Natural killer cell (primary cell): ENCODE measurements around the gene ZBTB46. TPM values are rescaled to one million over a fixed set of nuclear protein-coding genes. Genes with fewer than 3 reads are reported as not detected.

ENCODE experiments used
- ATAC-seq, 3 donors: fragments of 150-1000 bp in 2 of 3; fragments of 200-7000 bp in 1 of 3; cut with Tn5 transposase; 1 replicate in 1 of 3; 2 replicates in 2 of 3; pipeline ENCODE4 v1.10.0; 2021; ENCODE audit warnings: mild to moderate bottlenecking in 2 of 3, moderate library complexity in 2 of 3
- DNase-seq, 2 donors: peaks; one replicate each; pipeline versions ENCODE4 v3.0.0 to v3.0.0-alpha.2; 2013 to 2021; ENCODE audit warnings: mixed read lengths in 1 of 2
- H3K27ac ChIP-seq: one replicate; pipeline ENCODE4 v1.5.1; 2013; ENCODE audit warnings: mild to moderate bottlenecking, low read length
- H3K27me3 ChIP-seq: one replicate; pipeline ENCODE4 v1.6.1; 2013; ENCODE audit warnings: low read length; ENCODE audit not compliant: control insufficient read depth, insufficient read depth
- H3K36me3 ChIP-seq: one replicate; pipeline ENCODE4 v1.6.1; 2013; ENCODE audit warnings: low read length; ENCODE audit not compliant: control insufficient read depth, insufficient read depth
- H3K4me1 ChIP-seq: one replicate; pipeline ENCODE4 v1.6.1; 2013; ENCODE audit warnings: low read length; ENCODE audit not compliant: control insufficient read depth, insufficient read depth
- H3K4me3 ChIP-seq: one replicate; pipeline ENCODE4 v1.5.1; 2013; ENCODE audit warnings: low read length
- H3K9me3 ChIP-seq: one replicate; pipeline ENCODE4 v1.6.1; 2013; ENCODE audit warnings: low read length; ENCODE audit not compliant: control insufficient read depth, insufficient read depth
- H3K27ac Mint-ChIP-seq, 2 donors: one replicate each; pipeline ENCODE4 v1.8.0; 2022; ENCODE audit warnings: mild to moderate bottlenecking in 2 of 2, mixed read lengths in 2 of 2, moderate library complexity in 1 of 2
- H3K27me3 Mint-ChIP-seq, 2 donors: one replicate each; pipeline ENCODE4 v1.8.0; 2022; ENCODE audit warnings: low read depth in 2 of 2, mixed read lengths in 2 of 2
- H3K36me3 Mint-ChIP-seq: one replicate; pipeline ENCODE4 v1.8.0; 2022; ENCODE audit warnings: mixed read lengths
- H3K4me1 Mint-ChIP-seq, 2 donors: one replicate each; pipeline ENCODE4 v1.8.0; 2022; ENCODE audit warnings: mixed read lengths in 2 of 2
- H3K4me3 Mint-ChIP-seq: one replicate; pipeline ENCODE4 v1.8.0; 2022; ENCODE audit warnings: mild to moderate bottlenecking, moderate library complexity, mixed read lengths
- H3K9me3 Mint-ChIP-seq, 2 donors: one replicate each; pipeline ENCODE4 v1.8.0; 2022; ENCODE audit warnings: mixed read lengths in 2 of 2
- WGBS: methylation state at CpG from one replicate; pipeline ENCODE4 v1.1.7; 2013; ENCODE audit warnings: missing lambda C conversion rate; ENCODE audit not compliant: insufficient coverage; 5-methylcytosine and 5-hydroxymethylcytosine counted together
- intact Hi-C: fragments of 100-400 bp; cut with micrococcal nuclease; formaldehyde crosslinking; loops from one replicate; pipeline ENCODE4 v1.14.2; 2022
- total RNA-seq, 4 donors: library from RNA; stranded (reverse); fragments of 120-200 nt in 1 of 4; gene quantifications; one replicate each; pipeline versions ENCODE4 v1.2.3 to v1.2.4, GENCODE V29; 2013 to 2022
- TF ChIP-seq, protein P1 (sequence below): fragments of 200-600 bp; IDR thresholded peaks from one replicate; pipeline ENCODE4 v1.8.0; 2022; ENCODE audit warnings: antibody characterized with exemption

Gene ZBTB46
- total RNA-seq, 3 donors from 2014 or later (not counting 1 experiment from before 2014, with no cell fraction given) = 1.1 TPM

GRCh38 chr20:63743210-63743970, 87.7 kb downstream of the ZBTB46 start:
- Histone ChIP-seq H3K36me3 (peaks cover 12% of the 10 kb centered on the region), H3K4me1 (peaks cover 23% of the 10 kb centered on the region), H3K9me3 (no peaks in the 10 kb centered on the region), H3K27me3 (no peaks in the 10 kb centered on the region), H3K4me3 (no peak overlapping the region), H3K27ac (no peak overlapping the region)
- H3K4me1 Mint-ChIP-seq = peaks cover 0 to 12% of the 10 kb centered on the region in 2 donors
- no peaks in the 10 kb centered on the region for H3K9me3 Mint-ChIP-seq
- WGBS = 95% methylated on average over 27 of the region's 31 CpGs
- peak overlapping the region; percentile 67 for H3K4me3 Mint-ChIP-seq
- H3K27ac Mint-ChIP-seq = no peak overlapping the region
- DNase-seq = no peak
- H3K27me3 Mint-ChIP-seq = no peaks in the 10 kb centered on the region
- no peak for ATAC-seq
- TF ChIP-seq, protein P1, sequence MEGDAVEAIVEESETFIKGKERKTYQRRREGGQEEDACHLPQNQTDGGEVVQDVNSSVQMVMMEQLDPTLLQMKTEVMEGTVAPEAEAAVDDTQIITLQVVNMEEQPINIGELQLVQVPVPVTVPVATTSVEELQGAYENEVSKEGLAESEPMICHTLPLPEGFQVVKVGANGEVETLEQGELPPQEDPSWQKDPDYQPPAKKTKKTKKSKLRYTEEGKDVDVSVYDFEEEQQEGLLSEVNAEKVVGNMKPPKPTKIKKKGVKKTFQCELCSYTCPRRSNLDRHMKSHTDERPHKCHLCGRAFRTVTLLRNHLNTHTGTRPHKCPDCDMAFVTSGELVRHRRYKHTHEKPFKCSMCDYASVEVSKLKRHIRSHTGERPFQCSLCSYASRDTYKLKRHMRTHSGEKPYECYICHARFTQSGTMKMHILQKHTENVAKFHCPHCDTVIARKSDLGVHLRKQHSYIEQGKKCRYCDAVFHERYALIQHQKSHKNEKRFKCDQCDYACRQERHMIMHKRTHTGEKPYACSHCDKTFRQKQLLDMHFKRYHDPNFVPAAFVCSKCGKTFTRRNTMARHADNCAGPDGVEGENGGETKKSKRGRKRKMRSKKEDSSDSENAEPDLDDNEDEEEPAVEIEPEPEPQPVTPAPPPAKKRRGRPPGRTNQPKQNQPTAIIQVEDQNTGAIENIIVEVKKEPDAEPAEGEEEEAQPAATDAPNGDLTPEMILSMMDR = no peak
- H3K36me3 Mint-ChIP-seq = no peaks in the 10 kb centered on the region
- intact Hi-C loops = loop anchor here (5.0 kb wide), 1 partner anchor 36 kb away; the partner anchor contains the start of genes ARFRP1 and ZGPAT

DNA sequence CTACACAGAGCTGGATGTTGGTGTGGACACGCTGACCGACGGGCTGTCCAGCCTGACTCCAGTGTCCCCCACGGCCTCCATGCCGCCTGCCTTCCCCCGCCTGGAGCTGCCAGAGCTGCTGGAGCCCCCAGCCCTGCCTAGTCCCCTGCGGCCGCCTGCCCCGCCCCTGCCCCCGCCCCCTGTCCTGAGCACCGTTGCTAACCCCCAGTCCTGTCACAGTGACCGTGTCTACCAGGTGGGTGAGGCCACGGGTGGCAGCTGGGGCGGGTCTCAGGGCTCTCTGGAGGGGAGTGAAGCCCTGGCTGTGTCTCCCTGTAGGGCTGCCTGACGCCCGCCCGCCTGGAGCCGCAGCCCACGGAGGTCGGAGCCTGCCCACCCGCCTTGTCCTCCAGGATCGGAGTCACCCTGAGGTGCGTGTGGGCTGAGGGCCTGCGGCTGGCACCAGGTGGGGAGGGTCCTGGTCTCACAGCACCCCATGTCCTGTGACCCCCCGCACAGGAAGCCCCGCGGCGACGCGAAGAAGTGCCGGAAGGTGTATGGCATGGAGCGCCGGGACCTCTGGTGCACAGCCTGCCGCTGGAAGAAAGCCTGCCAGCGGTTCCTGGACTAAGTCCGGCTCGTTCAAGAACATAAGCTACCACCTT, 88.6 kb downstream of the ZBTB46 start:
- DNase-seq = no peak
- Histone ChIP-seq H3K27ac (no peak overlapping the region), H3K4me1 (peaks cover 30% of the 10 kb centered on the region), H3K9me3 (no peaks in the 10 kb centered on the region), H3K4me3 (no peak overlapping the region), H3K27me3 (no peaks in the 10 kb centered on the region), H3K36me3 (peaks cover 12% of the 10 kb centered on the region)
- intact Hi-C loops = loop anchor here (5.0 kb wide), 1 partner anchor 35 kb away; the partner anchor contains the start of genes ARFRP1 and ZGPAT
- no peak overlapping the region for H3K4me3 Mint-ChIP-seq
- H3K9me3 Mint-ChIP-seq = no peaks in the 10 kb centered on the region
- H3K36me3 Mint-ChIP-seq = no peaks in the 10 kb centered on the region
- H3K27ac Mint-ChIP-seq = no peak overlapping the region
- TF ChIP-seq, protein P1 = no peak
- H3K4me1 Mint-ChIP-seq = peaks cover 0 to 13% of the 10 kb centered on the region in 2 donors
- 97% methylated on average over 37 of the region's 37 CpGs for WGBS
- no peak for ATAC-seq
- H3K27me3 Mint-ChIP-seq = no peaks in the 10 kb centered on the region

GRCh38 chr20:63741676-63742380, 89.2 kb downstream of the ZBTB46 start:
- H3K27ac ChIP-seq = no peak overlapping the region
- 97% methylated on average over 30 of the region's 30 CpGs for WGBS
- H3K36me3 ChIP-seq = peaks cover 12% of the 10 kb centered on the region

More at GRCh38 chr20:63741676-63742380, 89.2 kb downstream of the ZBTB46 start:
- H3K27ac Mint-ChIP-seq = no peak overlapping the region
- no peaks in the 10 kb centered on the region for H3K27me3 Mint-ChIP-seq
- H3K36me3 Mint-ChIP-seq = no peaks in the 10 kb centered on the region
- Histone ChIP-seq H3K4me3 (no peak overlapping the region), H3K4me1 (peaks cover 36% of the 10 kb centered on the region), H3K27me3 (no peaks in the 10 kb centered on the region), H3K9me3 (no peaks in the 10 kb centered on the region)
- DNase-seq (no peak), ATAC-seq (no peak)
- intact Hi-C loops = loop anchor here (5.0 kb wide), 1 partner anchor 35 kb away; the partner anchor contains the start of genes ARFRP1 and ZGPAT
- no peaks in the 10 kb centered on the region for H3K9me3 Mint-ChIP-seq
- peak overlapping the region; percentile 37 for H3K4me3 Mint-ChIP-seq
- TF ChIP-seq, protein P1 = no peak
- peaks cover 0 to 19% of the 10 kb centered on the region in 2 donors for H3K4me1 Mint-ChIP-seq
